ENCODE data around the gene DYNC1LI2.

Gene DYNC1LI2

GRCh38 chr16:66740010-66740409 is 11.4 kb downstream of the DYNC1LI2 start:
- DNase-seq, result peak; percentile 29

GRCh38 chr16:66735891-66736290 is 15.5 kb downstream of the DYNC1LI2 start:
- no peak for ATAC-seq
- peak; percentile 18 for DNase-seq

More at GRCh38 chr16:66740010-66740409, 11.4 kb downstream of the DYNC1LI2 start:
- ATAC-seq, result peak; percentile 52

GRCh38 chr16:66731101-66731500 is 20.3 kb downstream of the DYNC1LI2 start:
- ATAC-seq, result no peak

GRCh38 chr16:66728804-66729203 is 22.6 kb downstream of the DYNC1LI2 start:
- ATAC-seq (no peak), DNase-seq (no peak)

More at GRCh38 chr16:66731101-66731500, 20.3 kb downstream of the DYNC1LI2 start:
- DNase-seq, result no peak

GRCh38 chr16:66728117-66728787 is 23.2 kb downstream of the DYNC1LI2 start:
- ATAC-seq, result peak; percentile 73
- DNase-seq, result no peak

GRCh38 chr16:66720766-66721165 is 30.6 kb downstream of the DYNC1LI2 start:
- no peak for DNase-seq
- no peak for ATAC-seq

GRCh38 chr16:66719246-66719645 is 32.2 kb downstream of the DYNC1LI2 start:
- no peak for ATAC-seq

GRCh38 chr16:66717776-66718175 is 33.6 kb downstream of the DYNC1LI2 start:
- DNase-seq (no peak), ATAC-seq (no peak)

More at GRCh38 chr16:66719246-66719645, 32.2 kb downstream of the DYNC1LI2 start:
- DNase-seq, result no peak

- ATAC-seq (peak; percentile 32), DNase-seq (peak; percentile 11)
Measured at GRCh38 chr16:66717112-66717675, 34.2 kb downstream of the DYNC1LI2 start.

- no peak for DNase-seq
- no peak for ATAC-seq
Measured at GRCh38 chr16:66714654-66715307, 36.6 kb downstream of the DYNC1LI2 start.

GRCh38 chr16:66714062-66714461 is 37.3 kb downstream of the DYNC1LI2 start:
- ATAC-seq (no peak), DNase-seq (no peak)

GRCh38 chr16:66713076-66713475 is 38.3 kb downstream of the DYNC1LI2 start:
- no peak for DNase-seq
- ATAC-seq, result no peak

GRCh38 chr16:66712512-66712911 is 38.9 kb downstream of the DYNC1LI2 start:
- DNase-seq (no peak), ATAC-seq (peak; percentile 47)

- no peak for DNase-seq
- no peak for ATAC-seq
Measured at GRCh38 chr16:66711581-66711980, 39.8 kb downstream of the DYNC1LI2 start.

- DNase-seq (no peak), ATAC-seq (no peak)
Measured at GRCh38 chr16:66706506-66706880, 44.9 kb downstream of the DYNC1LI2 start.

GRCh38 chr16:66705790-66706505 is 45.5 kb downstream of the DYNC1LI2 start:
- no peak for ATAC-seq
- no peak for DNase-seq

GRCh38 chr16:66703406-66704215 is 47.8 kb downstream of the DYNC1LI2 start:
- ATAC-seq (no peak), DNase-seq (no peak)

GRCh38 chr16:66701516-66701915 is 49.9 kb downstream of the DYNC1LI2 start:
- DNase-seq (no peak), ATAC-seq (no peak)

GRCh38 chr16:66701026-66701425 is 50.4 kb downstream of the DYNC1LI2 start:
- ATAC-seq (no peak), DNase-seq (no peak)

- ATAC-seq (no peak), DNase-seq (no peak)
Measured at GRCh38 chr16:66699898-66700297, 51.5 kb downstream of the DYNC1LI2 start.

- ATAC-seq, result no peak
- DNase-seq, result no peak
Measured at GRCh38 chr16:66698046-66698445, 53.4 kb downstream of the DYNC1LI2 start.

Data from stimulated activated naive CD8-positive, alpha-beta T cell treated with anti-CD3 and anti-CD28 coated beads, Interleukin-15, Interleukin-2, amounts not matched to agents 100 U/mL and 50 U/mL, for 24 hours (primary cell).